NB4 (cell line): ENCODE results near the gene DHRS11.

Experiments
- CTCF ChIP-seq: IDR thresholded peaks from one replicate; pipeline ENCODE4 v1.5.1; 2012; ENCODE audit warnings: low read depth, low read length
- MAX ChIP-seq: IDR thresholded peaks from 2 replicates; pipeline ENCODE4 v1.6.1; 2011; ENCODE audit warnings: low read depth, low read length

GRCh38 chr17:36647636-36648035 lies 56.0 kb downstream of the DHRS11 start:
- TF ChIP-seq CTCF (no peak), MAX (no peak)
